Retinal pigment epithelial cell (primary cell): ENCODE measurements around the gene CMIP.

Source experiments
- DNase-seq: peaks from one replicate; pipeline ENCODE4 v3.0.0-alpha.2; 2010; ENCODE audit warnings: low read depth
- H3K4me3 ChIP-seq: 2 replicates; pipeline ENCODE4 v1.5.1; 2011; ENCODE audit warnings: mild to moderate bottlenecking, low read length, control low read depth, moderate library complexity
- TF ChIP-seq, protein P1 (sequence below): conservative IDR thresholded peaks from 2 replicates; pipeline ENCODE4 v1.5.1; 2011; ENCODE audit warnings: low read depth, low read length, control low read depth, inconsistent platforms

Gene CMIP

GRCh38 chr16:81732699-81733098 is 288.1 kb downstream of the CMIP start:
- no peak for DNase-seq
- TF ChIP-seq, protein P1, sequence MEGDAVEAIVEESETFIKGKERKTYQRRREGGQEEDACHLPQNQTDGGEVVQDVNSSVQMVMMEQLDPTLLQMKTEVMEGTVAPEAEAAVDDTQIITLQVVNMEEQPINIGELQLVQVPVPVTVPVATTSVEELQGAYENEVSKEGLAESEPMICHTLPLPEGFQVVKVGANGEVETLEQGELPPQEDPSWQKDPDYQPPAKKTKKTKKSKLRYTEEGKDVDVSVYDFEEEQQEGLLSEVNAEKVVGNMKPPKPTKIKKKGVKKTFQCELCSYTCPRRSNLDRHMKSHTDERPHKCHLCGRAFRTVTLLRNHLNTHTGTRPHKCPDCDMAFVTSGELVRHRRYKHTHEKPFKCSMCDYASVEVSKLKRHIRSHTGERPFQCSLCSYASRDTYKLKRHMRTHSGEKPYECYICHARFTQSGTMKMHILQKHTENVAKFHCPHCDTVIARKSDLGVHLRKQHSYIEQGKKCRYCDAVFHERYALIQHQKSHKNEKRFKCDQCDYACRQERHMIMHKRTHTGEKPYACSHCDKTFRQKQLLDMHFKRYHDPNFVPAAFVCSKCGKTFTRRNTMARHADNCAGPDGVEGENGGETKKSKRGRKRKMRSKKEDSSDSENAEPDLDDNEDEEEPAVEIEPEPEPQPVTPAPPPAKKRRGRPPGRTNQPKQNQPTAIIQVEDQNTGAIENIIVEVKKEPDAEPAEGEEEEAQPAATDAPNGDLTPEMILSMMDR, result no peak
- no peak overlapping the region for H3K4me3 ChIP-seq

GRCh38 chr16:81733295-81733694 is 288.7 kb downstream of the CMIP start:
- TF ChIP-seq, protein P1, result no peak
- no peak for DNase-seq

GRCh38 chr16:81734632-81735434 is 290.2 kb downstream of the CMIP start:
- TF ChIP-seq, protein P1, result no peak
- no peak for DNase-seq
- H3K4me3 ChIP-seq, result no peak overlapping the region

More at GRCh38 chr16:81733295-81733694, 288.7 kb downstream of the CMIP start:
- no peak overlapping the region for H3K4me3 ChIP-seq

GRCh38 chr16:81737885-81738536 is 293.4 kb downstream of the CMIP start:
- peak; percentile 17 for DNase-seq
- TF ChIP-seq, protein P1, result peak; percentile 75
- peak overlapping the region; percentile 31 for H3K4me3 ChIP-seq

- H3K4me3 ChIP-seq, result no peak overlapping the region
- TF ChIP-seq, protein P1, result no peak
- no peak for DNase-seq
These were observed 294.3 kb downstream of the CMIP start for GRCh38 chr16:81738783-81739496.

GRCh38 chr16:81739503-81739902 is 294.9 kb downstream of the CMIP start:
- H3K4me3 ChIP-seq, result no peak overlapping the region
- TF ChIP-seq, protein P1, result no peak
- no peak for DNase-seq
